Heart right ventricle (tissue), 16 donors: ENCODE results near the gene PP2D1. TPM values are rescaled to one million over a fixed set of nuclear protein-coding genes. Genes with fewer than 3 reads are reported as not detected.
"Not testable (repeated sequence)": the region's sequence is repeated elsewhere in the genome, so short reads cannot be mapped to it uniquely, and the experiment has no call there.

Experiments used
- ATAC-seq, 8 donors: fragments of 200-7000 bp; cut with Tn5 transposase; one replicate each; pipeline ENCODE4 v1.9.1; 2020; ENCODE audit warnings: mild to moderate bottlenecking in 8 of 8, moderate library complexity in 8 of 8, moderate number of reproducible peaks in 1 of 8
- DNase-seq, 2 donors: peaks; one replicate each; pipeline ENCODE4 v3.0.0-alpha.2; 2020
- H3K27ac ChIP-seq, 10 donors: fragments of 200-600 bp; sonication (generic) in 2 of 10; one replicate each; pipeline versions ENCODE4 v1.5.0 to v1.8.0; 2020 to 2022; ENCODE audit warnings: mild to moderate bottlenecking in 3 of 10
- H3K27me3 ChIP-seq, 7 donors: fragments of 200-600 bp; one replicate each; pipeline ENCODE4 v1.8.0; 2021 to 2022; ENCODE audit warnings: mild to moderate bottlenecking in 2 of 7
- H3K36me3 ChIP-seq, 9 donors: fragments of 200-600 bp; sonication (generic) in 1 of 9; one replicate each; pipeline versions ENCODE4 v1.5.0 to v1.8.0; 2020 to 2022; ENCODE audit warnings: mild to moderate bottlenecking in 2 of 9
- H3K4me1 ChIP-seq, 9 donors: fragments of 200-600 bp; sonication (generic) in 1 of 9; one replicate each; pipeline versions ENCODE4 v1.5.0 to v1.8.0; 2020 to 2022; ENCODE audit warnings: mild to moderate bottlenecking in 4 of 9
- H3K4me3 ChIP-seq, 10 donors: fragments of 200-600 bp; sonication (generic) in 2 of 10; one replicate each; pipeline versions ENCODE4 v1.5.0 to v1.8.0; 2020 to 2022; ENCODE audit warnings: mild to moderate bottlenecking in 7 of 10, moderate library complexity in 2 of 10
- H3K9me3 ChIP-seq, 11 donors: fragments of 200-600 bp in 10 of 11; sonication (generic) in 2 of 11; one replicate each; pipeline versions ENCODE4 v1.5.0 to v1.8.0; 2013 to 2022; ENCODE audit warnings: mild to moderate bottlenecking in 2 of 11, control low read depth in 1 of 11, moderate library complexity in 1 of 11
- WGBS, 2 donors: extraction: QIAGEN DNeasy Blood & Tissue Kit; methylation state at CpG; one replicate each; pipeline ENCODE4 v1.1.7; 2013; ENCODE audit warnings: inconsistent platforms in 1 of 2; 5-methylcytosine and 5-hydroxymethylcytosine counted together
- intact Hi-C, 10 donors: fragments of 100-400 bp; cut with DNase I; formaldehyde crosslinking; loops; one replicate each; pipeline versions ENCODE4 v1.11.1 to v1.14.2; 2022
- polyA plus RNA-seq, 2 donors: library from polyadenylated mRNA; stranded (reverse); fragments of 200-250 nt; gene quantifications; one replicate each; pipeline ENCODE4 v1.2.3, GENCODE V29; 2013
- total RNA-seq, 10 donors: library from RNA; stranded (reverse); fragmentation: NEBNext Ultra II Directional in 3 of 10; extraction: Animal tissue kit (Norgen Biotek cat#: 25700) in 3 of 10; gene quantifications; one replicate each; pipeline versions ENCODE4 v1.2.1 to v1.2.4, GENCODE V29; 2021 to 2023
- TF ChIP-seq, protein P1 (sequence below), 9 donors: fragments of 200-600 bp; sonication (generic) in 2 of 9; IDR thresholded peaks; one replicate each; pipeline versions ENCODE4 v1.5.0 to v1.8.0; 2021 to 2022; ENCODE audit warnings: antibody characterized with exemption in 9 of 9, mild to moderate bottlenecking in 5 of 9, moderate library complexity in 1 of 9
- donor health status: Arrhythmogenic right ventricular cardiomyopathy.
- donor health status: ischemic (EF 13 %, LVEDD 7.1; RV severe dilation, severe dysfunction).
- donor health status: healthy with polysubstance abuse.
- donor health status: DM: no; HTN: yes; CAD: no.
- donor health status: DM: no; HTN: no; CAD: no.
- donor health status: ischemic (EF 25% LVEDD 6.9; RV normal size, moderate dysfunction).
- donor health status: ischemic (EF 25% LVEDD 5.7; RV mildly dilated, moderate dysfunction).
- donor health status: healthy.
- donor health status: DM: yes; HTN: yes; CAD: no.
- donor health status: Ischemic cardiomyopathy.
- donor health status: ischemic (EF 35%, LVEDD 5.7; RV mildly dilated, moderate dysfunction).
- donor health status: nonischemic (EF 11% LVEDD 7.7; RV severe dilation, severe dysfunction).
- donor health status: DM: yes; HTN: yes; CAD: no.
- donor health status: PGD.
- donor health status: ischemic (EF 29% LVEDD 5.4; RV normal size, mild dysfunction).
- donor health status: nonischemic (EF 23%, LVEDD 6.1; RV moderate dilation, normal function).

The PP2D1 gene
- total and polyA plus RNA-seq, 12 donors = not detected

DNA sequence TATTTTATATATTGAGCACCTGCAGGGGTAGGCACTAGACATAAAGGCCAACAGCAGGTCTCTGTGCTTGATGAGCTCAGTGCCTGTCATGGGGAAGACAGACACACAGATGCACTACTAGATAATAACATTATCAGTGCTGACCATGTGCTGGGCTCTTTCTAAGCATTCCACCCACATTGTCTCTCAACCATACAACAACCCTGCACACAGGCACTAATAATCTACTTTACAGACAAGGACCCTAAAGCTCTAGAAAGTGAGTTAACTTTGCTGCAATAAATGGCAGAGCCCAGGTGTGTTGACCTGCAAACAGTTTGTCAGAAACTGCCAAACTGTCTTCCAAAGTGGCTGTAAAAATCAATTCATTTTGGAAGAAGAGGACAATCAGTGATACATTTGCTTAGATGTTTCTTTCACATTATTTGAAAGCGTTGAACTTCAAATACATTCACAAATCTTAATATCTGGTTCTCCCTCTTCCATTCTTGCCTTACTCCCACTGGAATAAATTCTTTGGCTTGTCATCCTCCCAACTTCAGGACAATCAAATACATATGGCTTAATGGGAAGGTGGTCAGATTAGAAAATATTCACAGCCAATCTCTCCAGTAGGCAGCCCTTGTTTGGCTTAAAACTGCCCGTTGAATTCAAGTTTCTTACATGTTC, 11.0 kb upstream of the PP2D1 start:
- ATAC-seq (peak in 1 of 8 donors; percentile 23), DNase-seq (no peak)
- H3K4me3 ChIP-seq = no peak overlapping the region
- peaks cover 0 to 38% (median 21%) of the 10 kb centered on the region in 9 donors for H3K4me1 ChIP-seq
- no peaks in the 10 kb centered on the region for H3K36me3 ChIP-seq
- no peaks in the 10 kb centered on the region for H3K9me3 ChIP-seq
- peak overlapping the region in 9 of 10 donors; percentile 11 to 84 (median 63) for H3K27ac ChIP-seq
- intact Hi-C loops = loop anchor here in 2 of 10 donors (5.0 kb wide), 2 partner anchors 76 to 136 kb away; partner anchors contain the start of gene RAB5A (in 2 of the 2)
- 29 to 37% methylated on average over 2 of the region's 2 CpGs for WGBS, 2 donors
- TF ChIP-seq, protein P1, sequence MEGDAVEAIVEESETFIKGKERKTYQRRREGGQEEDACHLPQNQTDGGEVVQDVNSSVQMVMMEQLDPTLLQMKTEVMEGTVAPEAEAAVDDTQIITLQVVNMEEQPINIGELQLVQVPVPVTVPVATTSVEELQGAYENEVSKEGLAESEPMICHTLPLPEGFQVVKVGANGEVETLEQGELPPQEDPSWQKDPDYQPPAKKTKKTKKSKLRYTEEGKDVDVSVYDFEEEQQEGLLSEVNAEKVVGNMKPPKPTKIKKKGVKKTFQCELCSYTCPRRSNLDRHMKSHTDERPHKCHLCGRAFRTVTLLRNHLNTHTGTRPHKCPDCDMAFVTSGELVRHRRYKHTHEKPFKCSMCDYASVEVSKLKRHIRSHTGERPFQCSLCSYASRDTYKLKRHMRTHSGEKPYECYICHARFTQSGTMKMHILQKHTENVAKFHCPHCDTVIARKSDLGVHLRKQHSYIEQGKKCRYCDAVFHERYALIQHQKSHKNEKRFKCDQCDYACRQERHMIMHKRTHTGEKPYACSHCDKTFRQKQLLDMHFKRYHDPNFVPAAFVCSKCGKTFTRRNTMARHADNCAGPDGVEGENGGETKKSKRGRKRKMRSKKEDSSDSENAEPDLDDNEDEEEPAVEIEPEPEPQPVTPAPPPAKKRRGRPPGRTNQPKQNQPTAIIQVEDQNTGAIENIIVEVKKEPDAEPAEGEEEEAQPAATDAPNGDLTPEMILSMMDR (IDR thresholded peaks at IDR 0.05) = no peak
- no peaks in the 10 kb centered on the region for H3K27me3 ChIP-seq

DNA sequence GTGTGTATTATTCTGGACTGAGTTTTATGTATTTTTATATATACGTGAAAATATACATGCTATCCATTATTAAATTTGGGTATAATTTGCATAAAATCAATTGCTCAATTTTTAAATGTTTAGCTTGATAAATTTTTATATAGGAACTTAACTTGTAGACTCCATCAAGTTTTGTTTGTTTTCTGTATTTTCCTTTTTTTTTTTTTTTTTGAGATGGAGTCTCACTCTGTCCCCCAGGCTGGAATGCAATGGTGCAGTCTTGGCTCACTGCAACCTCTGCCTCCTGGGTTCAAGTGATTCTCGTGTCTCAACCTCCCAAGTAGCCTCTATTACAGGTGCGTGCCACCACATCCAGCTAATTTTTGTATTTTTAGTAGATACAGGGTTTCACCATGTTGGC, 4.0 kb upstream of the PP2D1 start:
- ATAC-seq, H3K27ac ChIP-seq, DNase-seq, H3K9me3 ChIP-seq, H3K4me1 ChIP-seq, H3K36me3 ChIP-seq, H3K4me3 ChIP-seq, H3K27me3 ChIP-seq, intact Hi-C loops: not testable (repeated sequence)
- 92 to 94% methylated on average over 3 of the region's 3 CpGs for WGBS, 2 donors

DNA sequence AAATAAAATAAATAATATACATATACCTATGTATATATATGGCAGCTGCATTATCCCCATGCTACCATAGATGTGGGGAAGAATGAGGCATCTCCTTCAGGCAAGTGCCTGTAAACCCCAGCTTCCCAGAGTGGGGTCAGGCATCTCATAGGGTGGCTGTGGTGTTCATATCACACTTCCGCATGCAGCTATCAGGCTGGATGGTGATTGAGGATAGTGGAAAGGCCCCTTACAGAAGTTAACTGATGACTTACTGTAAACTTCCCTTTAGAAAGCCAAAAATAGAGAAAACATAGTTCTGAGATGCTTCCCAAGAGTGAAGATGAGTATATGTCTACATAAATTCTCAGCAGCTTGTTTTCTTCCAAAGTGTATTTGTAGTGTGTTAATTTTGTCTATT, 3.5 kb upstream of the PP2D1 start:
- no peak overlapping the region for H3K4me3 ChIP-seq
- ATAC-seq (no peak), DNase-seq (no peak)
- no peaks in the 10 kb centered on the region for H3K27me3 ChIP-seq
- no peak overlapping the region for H3K27ac ChIP-seq
- no peaks in the 10 kb centered on the region for H3K4me1 ChIP-seq
- H3K9me3 ChIP-seq = no peaks in the 10 kb centered on the region
- WGBS, 2 donors = 81 to 92% methylated on average over 1 of the region's 1 CpG
- intact Hi-C loops = no loop called here
- H3K36me3 ChIP-seq = no peaks in the 10 kb centered on the region
- TF ChIP-seq, protein P1 (IDR thresholded peaks at IDR 0.05) = no peak

DNA sequence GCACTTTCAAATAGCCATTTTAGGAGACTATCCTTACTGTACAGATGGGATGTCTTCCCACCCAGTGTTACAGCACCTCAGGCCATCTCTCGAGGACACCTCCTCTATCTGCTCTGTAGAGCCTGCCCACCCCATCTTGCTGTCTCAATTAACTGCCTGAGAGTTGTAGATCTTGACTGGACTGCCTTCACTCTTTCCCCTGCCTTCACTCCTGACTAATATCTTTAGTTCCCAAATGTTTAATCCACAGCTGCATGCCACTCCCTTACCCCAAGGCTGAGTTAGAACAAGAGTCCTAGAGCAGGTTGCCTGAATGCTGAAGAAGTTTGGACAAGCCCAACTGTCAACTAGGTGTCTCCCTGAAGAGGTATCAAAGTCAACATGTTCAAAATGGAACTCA, 1.3 kb upstream of the PP2D1 start:
- Histone ChIP-seq H3K4me3 (no peak overlapping the region), H3K36me3 (no peaks in the 10 kb centered on the region), H3K27ac (no peak overlapping the region), H3K9me3 (no peaks in the 10 kb centered on the region), H3K4me1 (no peaks in the 10 kb centered on the region), H3K27me3 (no peaks in the 10 kb centered on the region)
- TF ChIP-seq, protein P1 (IDR thresholded peaks at IDR 0.05) = no peak
- WGBS, 2 donors = 94 to 100% methylated on average over 1 of the region's 1 CpG
- no peak for ATAC-seq
- DNase-seq = no peak
- intact Hi-C loops = loop anchor here in 1 of 10 donors (5.0 kb wide), 1 partner anchor 1694 kb away; no protein-coding TSS in a partner anchor

DNA sequence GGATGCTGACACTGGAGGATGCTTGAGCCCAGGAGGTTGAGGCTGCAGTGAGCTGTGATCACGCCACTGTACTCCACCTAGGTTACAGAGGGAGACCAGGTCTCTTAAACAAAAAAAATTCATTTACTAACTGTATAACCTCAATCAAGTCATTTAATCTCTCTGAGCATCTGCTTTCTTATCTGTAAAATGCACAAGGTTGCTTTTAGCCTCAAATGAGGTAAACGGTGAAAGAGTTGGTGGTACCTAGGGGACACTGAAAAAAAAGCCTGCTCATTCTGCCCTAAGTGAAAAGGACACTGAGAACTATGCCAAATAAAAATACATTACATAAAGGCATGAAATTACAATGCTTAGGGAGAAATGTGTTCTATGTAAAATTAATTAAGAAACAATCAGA, 3.4 kb downstream of the PP2D1 start:
- no peak for ATAC-seq
- intact Hi-C loops = no loop called here
- Histone ChIP-seq H3K27ac (no peak overlapping the region), H3K36me3 (no peaks in the 10 kb centered on the region), H3K4me1 (no peaks in the 10 kb centered on the region), H3K27me3 (no peaks in the 10 kb centered on the region), H3K9me3 (no peaks in the 10 kb centered on the region), H3K4me3 (no peak overlapping the region)
- 78 to 84% methylated on average over 2 of the region's 2 CpGs for WGBS, 2 donors
- no peak for DNase-seq
- TF ChIP-seq, protein P1 (IDR thresholded peaks at IDR 0.05) = no peak
